ENCODE measurements around the gene BTBD9.

BTBD9 gene

GRCh38 chr6:38583523-38583922 lies 56.2 kb downstream of the BTBD9 start:
- Histone ChIP-seq H3K27ac (ENCODE audit: low read length) (no peak overlapping the region), H3K4me3 (ENCODE audit: low read length) (no peak overlapping the region), H3K9me3 (ENCODE audit: control insufficient read depth, insufficient read depth, low read length) (no peaks in the 10 kb centered on the region), H3K27me3 (ENCODE audit: control insufficient read depth, insufficient read depth, low read length) (no peaks in the 10 kb centered on the region), H3K4me1 (ENCODE audit: control insufficient read depth, insufficient read depth, low read length) (no peaks in the 10 kb centered on the region), H3K36me3 (ENCODE audit: control insufficient read depth, insufficient read depth, low read length) (no peaks in the 10 kb centered on the region)
- DNase-seq (ENCODE audit: low read depth, low spot score), result no peak
- no CpG with 5 or more reads among the region's 1 CpG for WGBS (ENCODE audit: insufficient coverage, insufficient read length)

GRCh38 chr6:38580030-38580429 lies 59.7 kb downstream of the BTBD9 start:
- Histone ChIP-seq H3K4me3 (ENCODE audit: low read length) (no peak overlapping the region), H3K27me3 (ENCODE audit: control insufficient read depth, insufficient read depth, low read length) (no peaks in the 10 kb centered on the region), H3K9me3 (ENCODE audit: control insufficient read depth, insufficient read depth, low read length) (no peaks in the 10 kb centered on the region), H3K27ac (ENCODE audit: low read length) (no peak overlapping the region), H3K4me1 (ENCODE audit: control insufficient read depth, insufficient read depth, low read length) (no peaks in the 10 kb centered on the region; the same call in 1 of the 2 replicates), H3K36me3 (ENCODE audit: control insufficient read depth, insufficient read depth, low read length) (no peaks in the 10 kb centered on the region)
- no peak for DNase-seq (ENCODE audit: low read depth, low spot score)
- WGBS (ENCODE audit: insufficient coverage, insufficient read length), result no CpG with 5 or more reads among the region's 6 CpGs

GRCh38 chr6:38579010-38579628 lies 60.6 kb downstream of the BTBD9 start:
- Histone ChIP-seq H3K27me3 (ENCODE audit: control insufficient read depth, insufficient read depth, low read length) (no peaks in the 10 kb centered on the region), H3K4me3 (ENCODE audit: low read length) (no peak overlapping the region), H3K4me1 (ENCODE audit: control insufficient read depth, insufficient read depth, low read length) (no peaks in the 10 kb centered on the region; the same call in 1 of the 2 replicates), H3K9me3 (ENCODE audit: control insufficient read depth, insufficient read depth, low read length) (no peaks in the 10 kb centered on the region), H3K27ac (ENCODE audit: low read length) (no peak overlapping the region), H3K36me3 (ENCODE audit: control insufficient read depth, insufficient read depth, low read length) (no peaks in the 10 kb centered on the region)
- DNase-seq (ENCODE audit: low read depth, low spot score), result no peak

GRCh38 chr6:38578075-38578474 lies 61.7 kb downstream of the BTBD9 start:
- no peak for DNase-seq (ENCODE audit: low read depth, low spot score)
- no peaks in the 10 kb centered on the region for H3K9me3 ChIP-seq (ENCODE audit: control insufficient read depth, insufficient read depth, low read length)
- no peaks in the 10 kb centered on the region for H3K27me3 ChIP-seq (ENCODE audit: control insufficient read depth, insufficient read depth, low read length)
- no peak overlapping the region for H3K27ac ChIP-seq (ENCODE audit: low read length)
- no CpG with 5 or more reads among the region's 6 CpGs for WGBS (ENCODE audit: insufficient coverage, insufficient read length)
- H3K4me3 ChIP-seq (ENCODE audit: low read length), result no peak overlapping the region
- no peaks in the 10 kb centered on the region; the same call in 1 of the 2 replicates for H3K4me1 ChIP-seq (ENCODE audit: control insufficient read depth, insufficient read depth, low read length)
- no peaks in the 10 kb centered on the region for H3K36me3 ChIP-seq (ENCODE audit: control insufficient read depth, insufficient read depth, low read length)

GRCh38 chr6:38577492-38577891 lies 62.2 kb downstream of the BTBD9 start:
- Histone ChIP-seq H3K4me1 (ENCODE audit: control insufficient read depth, insufficient read depth, low read length) (no peaks in the 10 kb centered on the region; the same call in 1 of the 2 replicates), H3K9me3 (ENCODE audit: control insufficient read depth, insufficient read depth, low read length) (no peaks in the 10 kb centered on the region), H3K36me3 (ENCODE audit: control insufficient read depth, insufficient read depth, low read length) (no peaks in the 10 kb centered on the region), H3K27ac (ENCODE audit: low read length) (no peak overlapping the region), H3K4me3 (ENCODE audit: low read length) (no peak overlapping the region), H3K27me3 (ENCODE audit: control insufficient read depth, insufficient read depth, low read length) (no peaks in the 10 kb centered on the region)
- DNase-seq (ENCODE audit: low read depth, low spot score), result no peak
- WGBS (ENCODE audit: insufficient coverage, insufficient read length), result no CpG with 5 or more reads among the region's 2 CpGs

- Histone ChIP-seq H3K9me3 (ENCODE audit: control insufficient read depth, insufficient read depth, low read length) (no peaks in the 10 kb centered on the region), H3K4me1 (ENCODE audit: control insufficient read depth, insufficient read depth, low read length) (no peaks in the 10 kb centered on the region; the same call in 1 of the 2 replicates), H3K36me3 (ENCODE audit: control insufficient read depth, insufficient read depth, low read length) (no peaks in the 10 kb centered on the region), H3K27me3 (ENCODE audit: control insufficient read depth, insufficient read depth, low read length) (no peaks in the 10 kb centered on the region), H3K4me3 (ENCODE audit: low read length) (no peak overlapping the region), H3K27ac (ENCODE audit: low read length) (no peak overlapping the region)
- DNase-seq (ENCODE audit: low read depth, low spot score), result no peak
- WGBS (ENCODE audit: insufficient coverage, insufficient read length), result no CpG with 5 or more reads among the region's 6 CpGs
Measured at GRCh38 chr6:38573801-38574395, 65.8 kb downstream of the BTBD9 start.

- no peaks in the 10 kb centered on the region for H3K9me3 ChIP-seq (ENCODE audit: control insufficient read depth, insufficient read depth, low read length)
- no peak overlapping the region for H3K27ac ChIP-seq (ENCODE audit: low read length)
- no peaks in the 10 kb centered on the region for H3K36me3 ChIP-seq (ENCODE audit: control insufficient read depth, insufficient read depth, low read length)
- H3K27me3 ChIP-seq (ENCODE audit: control insufficient read depth, insufficient read depth, low read length), result no peaks in the 10 kb centered on the region
- no peak for DNase-seq (ENCODE audit: low read depth, low spot score)
- H3K4me1 ChIP-seq (ENCODE audit: control insufficient read depth, insufficient read depth, low read length), result no peaks in the 10 kb centered on the region
- H3K4me3 ChIP-seq (ENCODE audit: low read length), result no peak overlapping the region
- WGBS (ENCODE audit: insufficient coverage, insufficient read length), result no CpG with 5 or more reads among the region's 3 CpGs
Measured at GRCh38 chr6:38572186-38572813, 67.4 kb downstream of the BTBD9 start.

GRCh38 chr6:38571721-38572120 lies 68.0 kb downstream of the BTBD9 start:
- DNase-seq (ENCODE audit: low read depth, low spot score), result no peak
- Histone ChIP-seq H3K9me3 (ENCODE audit: control insufficient read depth, insufficient read depth, low read length) (no peaks in the 10 kb centered on the region), H3K27ac (ENCODE audit: low read length) (no peak overlapping the region), H3K36me3 (ENCODE audit: control insufficient read depth, insufficient read depth, low read length) (no peaks in the 10 kb centered on the region), H3K4me1 (ENCODE audit: control insufficient read depth, insufficient read depth, low read length) (no peaks in the 10 kb centered on the region), H3K27me3 (ENCODE audit: control insufficient read depth, insufficient read depth, low read length) (no peaks in the 10 kb centered on the region), H3K4me3 (ENCODE audit: low read length) (no peak overlapping the region)
- no CpG with 5 or more reads among the region's 1 CpG for WGBS (ENCODE audit: insufficient coverage, insufficient read length)

- H3K36me3 ChIP-seq (ENCODE audit: control insufficient read depth, insufficient read depth, low read length), result no peaks in the 10 kb centered on the region
- DNase-seq (ENCODE audit: low read depth, low spot score), result no peak
- no peak overlapping the region for H3K4me3 ChIP-seq (ENCODE audit: low read length)
- no peak overlapping the region for H3K27ac ChIP-seq (ENCODE audit: low read length)
- no peaks in the 10 kb centered on the region for H3K27me3 ChIP-seq (ENCODE audit: control insufficient read depth, insufficient read depth, low read length)
- no CpG with 5 or more reads among the region's 2 CpGs for WGBS (ENCODE audit: insufficient coverage, insufficient read length)
- H3K4me1 ChIP-seq (ENCODE audit: control insufficient read depth, insufficient read depth, low read length), result no peaks in the 10 kb centered on the region
- H3K9me3 ChIP-seq (ENCODE audit: control insufficient read depth, insufficient read depth, low read length), result no peaks in the 10 kb centered on the region
Measured at GRCh38 chr6:38570750-38571149, 69.0 kb downstream of the BTBD9 start.

- no peaks in the 10 kb centered on the region for H3K9me3 ChIP-seq (ENCODE audit: control insufficient read depth, insufficient read depth, low read length)
- WGBS (ENCODE audit: insufficient coverage, insufficient read length), result no CpG with 5 or more reads among the region's 5 CpGs
- H3K27ac ChIP-seq (ENCODE audit: low read length), result no peak overlapping the region
- no peak overlapping the region for H3K4me3 ChIP-seq (ENCODE audit: low read length)
- H3K36me3 ChIP-seq (ENCODE audit: control insufficient read depth, insufficient read depth, low read length), result no peaks in the 10 kb centered on the region
- no peaks in the 10 kb centered on the region for H3K4me1 ChIP-seq (ENCODE audit: control insufficient read depth, insufficient read depth, low read length)
- no peak for DNase-seq (ENCODE audit: low read depth, low spot score)
- H3K27me3 ChIP-seq (ENCODE audit: control insufficient read depth, insufficient read depth, low read length), result no peaks in the 10 kb centered on the region
Measured at GRCh38 chr6:38567436-38567835, 72.3 kb downstream of the BTBD9 start.

Data from iPS DF 6.9 (cell line).